HG03064 (cell line): ENCODE measurements around the gene DUSP8.

ENCODE experiments used
- ATAC-seq: cut with Tn5 transposase; IDR thresholded peaks from one replicate; pipeline ENCODE4 v1.9.1; 2021; ENCODE audit warnings: low read depth; ENCODE audit not compliant: unreplicated experiment

DUSP8 gene

GRCh38 chr11:1556278-1556902 lies 15.7 kb downstream of the DUSP8 start:
- no peak for ATAC-seq

- ATAC-seq: no peak
Measured at GRCh38 chr11:1555713-1556153, 16.3 kb downstream of the DUSP8 start.

GRCh38 chr11:1554981-1555712 lies 16.9 kb downstream of the DUSP8 start:
- no peak for ATAC-seq

- ATAC-seq: no peak
Measured at GRCh38 chr11:1553808-1554594, 18.1 kb downstream of the DUSP8 start.

GRCh38 chr11:1549338-1550330 lies 22.4 kb downstream of the DUSP8 start:
- ATAC-seq: no peak

GRCh38 chr11:1548221-1549070 lies 23.6 kb downstream of the DUSP8 start:
- ATAC-seq: no peak

- ATAC-seq: no peak
Measured at GRCh38 chr11:1547467-1548098, 24.5 kb downstream of the DUSP8 start.

GRCh38 chr11:1546536-1547466 lies 25.3 kb downstream of the DUSP8 start:
- no peak for ATAC-seq

GRCh38 chr11:1546077-1546535 lies 26.0 kb downstream of the DUSP8 start:
- ATAC-seq: no peak

GRCh38 chr11:1545432-1545831 lies 26.6 kb downstream of the DUSP8 start:
- ATAC-seq: no peak

GRCh38 chr11:1544536-1544935 lies 27.5 kb downstream of the DUSP8 start:
- no peak for ATAC-seq

- no peak for ATAC-seq
Measured at GRCh38 chr11:1543606-1544263, 28.3 kb downstream of the DUSP8 start.

- ATAC-seq: no peak
Measured at GRCh38 chr11:1542267-1542666, 29.8 kb downstream of the DUSP8 start.

- ATAC-seq: no peak
Measured at GRCh38 chr11:1541474-1542204, 30.4 kb downstream of the DUSP8 start.

- no peak for ATAC-seq
Measured at GRCh38 chr11:1540074-1540473, 32.0 kb downstream of the DUSP8 start.

GRCh38 chr11:1538153-1538552 lies 33.9 kb downstream of the DUSP8 start:
- no peak for ATAC-seq
